Activated CD8-positive, alpha-beta memory T cell treated with anti-CD3 and anti-CD28 coated beads, Interleukin-2, amount 10 ng/mL, durations not matched to agents 7 days and 5 days (primary cell): ENCODE measurements around the gene TCTN2. TPM values are rescaled to one million over a fixed set of nuclear protein-coding genes. Genes with fewer than 3 reads are reported as not detected.

Experiments used
- ATAC-seq: fragments of 150-1000 bp; cut with Tn5 transposase; one replicate; pipeline ENCODE4 v1.10.0; 2021; ENCODE audit warnings: moderate library complexity
- CTCF ChIA-PET: fragments of 350-600 bp; sonication (Branson Sonifier 250); formaldehyde crosslinking; loops from one replicate; lab custom pipeline; 2021; ENCODE audit warnings: antibody characterized with exemption; lab: Charles Lee
- DNase-seq: peaks from one replicate; pipeline ENCODE4 v3.0.0-alpha.2; 2020
- H3K27ac Mint-ChIP-seq: one replicate; pipeline ENCODE4 v1.8.0; 2021; ENCODE audit warnings: mild to moderate bottlenecking, mixed read lengths
- H3K27me3 Mint-ChIP-seq: one replicate; pipeline ENCODE4 v1.8.0; 2021; ENCODE audit warnings: mixed read lengths
- H3K36me3 Mint-ChIP-seq: one replicate; pipeline ENCODE4 v1.8.0; 2021; ENCODE audit warnings: mild to moderate bottlenecking, mixed read lengths
- H3K4me1 Mint-ChIP-seq: one replicate; pipeline ENCODE4 v1.8.0; 2021; ENCODE audit warnings: mixed read lengths
- H3K4me3 Mint-ChIP-seq: one replicate; pipeline ENCODE4 v1.8.0; 2021; ENCODE audit warnings: mild to moderate bottlenecking, moderate library complexity, mixed read lengths
- H3K9me3 Mint-ChIP-seq: one replicate; pipeline ENCODE4 v1.8.0; 2022; ENCODE audit warnings: low read depth, mixed read lengths
- total RNA-seq, 2 experiments: library from RNA; stranded (reverse); gene quantifications; one replicate each; pipeline ENCODE4 v1.2.3, GENCODE V29; 2021

The TCTN2 gene
- total RNA-seq, 2 experiments from 2014 or later, result 2.6 to 2.9 TPM

GRCh38 chr12:123659996-123660727 lies 10.8 kb upstream of the TCTN2 start:
- no peak for DNase-seq
- CTCF ChIA-PET, result interaction anchor here (3.1 kb wide), 1 partner anchor 11 kb away, joined by 11 read pairs; the partner anchor contains the start of gene TCTN2
- Mint-ChIP-seq H3K4me1 (peaks cover 22% of the 10 kb centered on the region), H3K4me3 (peak overlapping the region; percentile 41), H3K27me3 (no peaks in the 10 kb centered on the region), H3K36me3 (peaks cover 42% of the 10 kb centered on the region), H3K9me3 (no peaks in the 10 kb centered on the region), H3K27ac (peak overlapping the region; percentile 87)
- ATAC-seq, result no peak

GRCh38 chr12:123667771-123668170 lies 3.1 kb upstream of the TCTN2 start:
- Mint-ChIP-seq H3K27me3 (no peaks in the 10 kb centered on the region), H3K9me3 (no peaks in the 10 kb centered on the region), H3K36me3 (peaks cover 12% of the 10 kb centered on the region), H3K4me1 (peaks cover 10% of the 10 kb centered on the region), H3K4me3 (no peak overlapping the region), H3K27ac (no peak overlapping the region)
- DNase-seq (no peak), ATAC-seq (no peak)
- CTCF ChIA-PET, result no interaction called here

GRCh38 chr12:123671876-123672275 lies 963 bp downstream of the TCTN2 start:
- H3K9me3 Mint-ChIP-seq, result no peaks in the 10 kb centered on the region
- H3K36me3 Mint-ChIP-seq, result no peaks in the 10 kb centered on the region
- DNase-seq (no peak), ATAC-seq (no peak)
- no peaks in the 10 kb centered on the region for H3K27me3 Mint-ChIP-seq
- CTCF ChIA-PET, result interaction anchor here (1.0 to 2.5 kb wide), 3 partner anchors 11 to 40 kb away, joined by 4 to 11 read pairs (median 4); partner anchors contain the start of gene ATP6V0A2
- peaks cover 10% of the 10 kb centered on the region for H3K4me1 Mint-ChIP-seq
- peak overlapping the region; percentile 79 for H3K4me3 Mint-ChIP-seq
- H3K27ac Mint-ChIP-seq, result no peak overlapping the region

GRCh38 chr12:123675436-123675835 lies 4.5 kb downstream of the TCTN2 start:
- no peaks in the 10 kb centered on the region for H3K36me3 Mint-ChIP-seq
- peaks cover 10% of the 10 kb centered on the region for H3K4me1 Mint-ChIP-seq
- no peaks in the 10 kb centered on the region for H3K27me3 Mint-ChIP-seq
- H3K9me3 Mint-ChIP-seq, result no peaks in the 10 kb centered on the region
- no peak overlapping the region for H3K27ac Mint-ChIP-seq
- H3K4me3 Mint-ChIP-seq, result no peak overlapping the region
- ATAC-seq (no peak), DNase-seq (no peak)
- CTCF ChIA-PET, result interaction anchor here (1.0 kb wide), 1 partner anchor 38 kb away, joined by 3 read pairs; no protein-coding TSS in a partner anchor

GRCh38 chr12:123676616-123677320 lies 5.9 kb downstream of the TCTN2 start:
- H3K4me1 Mint-ChIP-seq, result peaks cover 2% of the 10 kb centered on the region
- H3K4me3 Mint-ChIP-seq, result no peak overlapping the region
- no peak overlapping the region for H3K27ac Mint-ChIP-seq
- ATAC-seq (no peak), DNase-seq (no peak)
- H3K36me3 Mint-ChIP-seq, result no peaks in the 10 kb centered on the region
- H3K27me3 Mint-ChIP-seq, result no peaks in the 10 kb centered on the region
- H3K9me3 Mint-ChIP-seq, result no peaks in the 10 kb centered on the region
- CTCF ChIA-PET, result interaction anchor here (0.7 kb wide), 1 partner anchor 18 kb away, joined by 3 read pairs; no protein-coding TSS in a partner anchor

GRCh38 chr12:123678981-123679380 lies 8.1 kb downstream of the TCTN2 start:
- ATAC-seq (no peak), DNase-seq (no peak)
- CTCF ChIA-PET, result interaction anchor here (0.6 to 1.0 kb wide), 2 partner anchors 9 to 16 kb away, joined by 3 to 4 read pairs; no protein-coding TSS in a partner anchor
- no peak overlapping the region for H3K4me3 Mint-ChIP-seq
- H3K9me3 Mint-ChIP-seq, result no peaks in the 10 kb centered on the region
- no peaks in the 10 kb centered on the region for H3K27me3 Mint-ChIP-seq
- H3K36me3 Mint-ChIP-seq, result no peaks in the 10 kb centered on the region
- H3K27ac Mint-ChIP-seq, result no peak overlapping the region
- peaks cover under 1% of the 10 kb centered on the region for H3K4me1 Mint-ChIP-seq

- Mint-ChIP-seq H3K27ac (no peak overlapping the region), H3K9me3 (no peaks in the 10 kb centered on the region), H3K36me3 (no peaks in the 10 kb centered on the region), H3K4me3 (no peak overlapping the region), H3K27me3 (no peaks in the 10 kb centered on the region), H3K4me1 (peaks cover 3% of the 10 kb centered on the region)
- no peak for ATAC-seq
- CTCF ChIA-PET, result no interaction called here
- DNase-seq, result no peak
These were observed 10.7 kb downstream of the TCTN2 start for GRCh38 chr12:123681605-123682004.

GRCh38 chr12:123683964-123684363 lies 13.1 kb downstream of the TCTN2 start:
- CTCF ChIA-PET, result interaction anchor here (0.6 kb wide), 1 partner anchor 277 kb away, joined by 3 read pairs; no protein-coding TSS in a partner anchor
- H3K4me3 Mint-ChIP-seq, result no peak overlapping the region
- no peak for ATAC-seq
- no peak for DNase-seq
- H3K27me3 Mint-ChIP-seq, result no peaks in the 10 kb centered on the region
- no peaks in the 10 kb centered on the region for H3K36me3 Mint-ChIP-seq
- H3K4me1 Mint-ChIP-seq, result peaks cover 3% of the 10 kb centered on the region
- no peak overlapping the region for H3K27ac Mint-ChIP-seq
- no peaks in the 10 kb centered on the region for H3K9me3 Mint-ChIP-seq

GRCh38 chr12:123686636-123687190 lies 15.8 kb downstream of the TCTN2 start:
- no peak overlapping the region for H3K4me3 Mint-ChIP-seq
- no peaks in the 10 kb centered on the region for H3K27me3 Mint-ChIP-seq
- no peaks in the 10 kb centered on the region for H3K36me3 Mint-ChIP-seq
- no peaks in the 10 kb centered on the region for H3K9me3 Mint-ChIP-seq
- no peak overlapping the region for H3K27ac Mint-ChIP-seq
- DNase-seq (no peak), ATAC-seq (no peak)
- CTCF ChIA-PET, result no interaction called here
- H3K4me1 Mint-ChIP-seq, result peaks cover 3% of the 10 kb centered on the region

- ATAC-seq (no peak), DNase-seq (no peak)
- H3K4me3 Mint-ChIP-seq, result no peak overlapping the region
- H3K36me3 Mint-ChIP-seq, result no peaks in the 10 kb centered on the region
- H3K27me3 Mint-ChIP-seq, result no peaks in the 10 kb centered on the region
- no peak overlapping the region for H3K27ac Mint-ChIP-seq
- H3K9me3 Mint-ChIP-seq, result no peaks in the 10 kb centered on the region
- CTCF ChIA-PET, result no interaction called here
- H3K4me1 Mint-ChIP-seq, result no peaks in the 10 kb centered on the region
These were observed 19.4 kb downstream of the TCTN2 start for GRCh38 chr12:123690191-123690840.

- no peak overlapping the region for H3K27ac Mint-ChIP-seq
- H3K27me3 Mint-ChIP-seq, result no peaks in the 10 kb centered on the region
- no peaks in the 10 kb centered on the region for H3K4me1 Mint-ChIP-seq
- H3K36me3 Mint-ChIP-seq, result no peaks in the 10 kb centered on the region
- H3K9me3 Mint-ChIP-seq, result no peaks in the 10 kb centered on the region
- ATAC-seq (no peak), DNase-seq (no peak)
- CTCF ChIA-PET, result no interaction called here
- H3K4me3 Mint-ChIP-seq, result no peak overlapping the region
These were observed 25.3 kb downstream of the TCTN2 start for GRCh38 chr12:123696207-123696606.

- no peak overlapping the region for H3K27ac Mint-ChIP-seq
These were observed 25.7 kb downstream of the TCTN2 start for GRCh38 chr12:123696646-123697045.

GRCh38 chr12:123705935-123706334 lies 35.0 kb downstream of the TCTN2 start:
- no peak for DNase-seq
- Mint-ChIP-seq H3K9me3 (no peaks in the 10 kb centered on the region), H3K27ac (no peak overlapping the region), H3K4me1 (peaks cover 2% of the 10 kb centered on the region), H3K36me3 (no peaks in the 10 kb centered on the region), H3K27me3 (no peaks in the 10 kb centered on the region), H3K4me3 (no peak overlapping the region)
- no peak for ATAC-seq
- CTCF ChIA-PET, result no interaction called here

More at GRCh38 chr12:123696646-123697045, 25.7 kb downstream of the TCTN2 start:
- Mint-ChIP-seq H3K36me3 (no peaks in the 10 kb centered on the region), H3K4me1 (no peaks in the 10 kb centered on the region), H3K27me3 (no peaks in the 10 kb centered on the region), H3K4me3 (no peak overlapping the region), H3K9me3 (no peaks in the 10 kb centered on the region)
- ATAC-seq (no peak), DNase-seq (no peak)
- CTCF ChIA-PET, result no interaction called here
